Uterus (tissue), 2 donors: ENCODE data around the gene ASAP2.

Experiments used
- POLR2A ChIP-seq, 2 donors: fragments of 450-650 bp; IDR thresholded peaks; one replicate each; pipeline ENCODE4 v1.6.1; 2016; ENCODE audit warnings: antibody characterized with exemption in 2 of 2, mild to moderate bottlenecking in 1 of 2, moderate library complexity in 1 of 2
- TF ChIP-seq, protein P1 (sequence below), 4 experiments: fragments of 200-600 bp in 2 of 4; fragments of 450-650 bp in 2 of 4; sonication (generic) in 2 of 4; IDR thresholded peaks; one replicate each; pipeline ENCODE4 v1.5.1; 2016 to 2019; ENCODE audit warnings: antibody characterized with exemption in 4 of 4, mild to moderate bottlenecking in 2 of 4, moderate library complexity in 1 of 4

DNA sequence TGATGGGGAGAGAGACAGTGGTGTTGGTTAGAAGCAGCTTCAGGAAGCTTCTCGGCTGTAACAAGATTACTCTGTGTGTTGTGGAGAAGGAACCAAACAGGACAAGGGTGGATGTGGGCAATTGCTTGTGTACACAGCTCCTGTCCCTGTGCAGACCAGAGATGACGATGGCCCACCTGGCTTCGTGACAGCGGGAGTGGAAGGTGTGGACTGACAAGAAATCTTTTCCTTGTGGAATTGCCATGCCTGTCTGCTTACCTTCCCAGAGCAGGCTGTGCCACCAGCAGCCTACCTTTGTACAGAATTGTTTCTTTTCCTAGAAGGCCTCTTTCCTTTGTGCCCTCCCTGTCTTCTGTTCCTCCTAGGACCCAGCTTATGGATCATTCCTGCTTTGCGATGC is 122.9 kb downstream of the ASAP2 start:
- TF ChIP-seq POLR2A (IDR thresholded peaks at IDR 0.05) = no peak
- TF ChIP-seq, protein P1, sequence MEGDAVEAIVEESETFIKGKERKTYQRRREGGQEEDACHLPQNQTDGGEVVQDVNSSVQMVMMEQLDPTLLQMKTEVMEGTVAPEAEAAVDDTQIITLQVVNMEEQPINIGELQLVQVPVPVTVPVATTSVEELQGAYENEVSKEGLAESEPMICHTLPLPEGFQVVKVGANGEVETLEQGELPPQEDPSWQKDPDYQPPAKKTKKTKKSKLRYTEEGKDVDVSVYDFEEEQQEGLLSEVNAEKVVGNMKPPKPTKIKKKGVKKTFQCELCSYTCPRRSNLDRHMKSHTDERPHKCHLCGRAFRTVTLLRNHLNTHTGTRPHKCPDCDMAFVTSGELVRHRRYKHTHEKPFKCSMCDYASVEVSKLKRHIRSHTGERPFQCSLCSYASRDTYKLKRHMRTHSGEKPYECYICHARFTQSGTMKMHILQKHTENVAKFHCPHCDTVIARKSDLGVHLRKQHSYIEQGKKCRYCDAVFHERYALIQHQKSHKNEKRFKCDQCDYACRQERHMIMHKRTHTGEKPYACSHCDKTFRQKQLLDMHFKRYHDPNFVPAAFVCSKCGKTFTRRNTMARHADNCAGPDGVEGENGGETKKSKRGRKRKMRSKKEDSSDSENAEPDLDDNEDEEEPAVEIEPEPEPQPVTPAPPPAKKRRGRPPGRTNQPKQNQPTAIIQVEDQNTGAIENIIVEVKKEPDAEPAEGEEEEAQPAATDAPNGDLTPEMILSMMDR (IDR thresholded peaks at IDR 0.05) = no peak
